ENCODE results near the gene IL1RAP. TPM values are rescaled to one million over a fixed set of nuclear protein-coding genes. Genes with fewer than 3 reads are reported as not detected.
A peak's percentile ranks its signal among the peaks of the same experiment; 100 is the strongest.
"Not testable (repeated sequence)": the region's sequence is repeated elsewhere in the genome, so short reads cannot be mapped to it uniquely, and the experiment has no call there.

The IL1RAP gene, protein sequence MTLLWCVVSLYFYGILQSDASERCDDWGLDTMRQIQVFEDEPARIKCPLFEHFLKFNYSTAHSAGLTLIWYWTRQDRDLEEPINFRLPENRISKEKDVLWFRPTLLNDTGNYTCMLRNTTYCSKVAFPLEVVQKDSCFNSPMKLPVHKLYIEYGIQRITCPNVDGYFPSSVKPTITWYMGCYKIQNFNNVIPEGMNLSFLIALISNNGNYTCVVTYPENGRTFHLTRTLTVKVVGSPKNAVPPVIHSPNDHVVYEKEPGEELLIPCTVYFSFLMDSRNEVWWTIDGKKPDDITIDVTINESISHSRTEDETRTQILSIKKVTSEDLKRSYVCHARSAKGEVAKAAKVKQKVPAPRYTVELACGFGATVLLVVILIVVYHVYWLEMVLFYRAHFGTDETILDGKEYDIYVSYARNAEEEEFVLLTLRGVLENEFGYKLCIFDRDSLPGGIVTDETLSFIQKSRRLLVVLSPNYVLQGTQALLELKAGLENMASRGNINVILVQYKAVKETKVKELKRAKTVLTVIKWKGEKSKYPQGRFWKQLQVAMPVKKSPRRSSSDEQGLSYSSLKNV
- 32.0 TPM for total RNA-seq

DNA sequence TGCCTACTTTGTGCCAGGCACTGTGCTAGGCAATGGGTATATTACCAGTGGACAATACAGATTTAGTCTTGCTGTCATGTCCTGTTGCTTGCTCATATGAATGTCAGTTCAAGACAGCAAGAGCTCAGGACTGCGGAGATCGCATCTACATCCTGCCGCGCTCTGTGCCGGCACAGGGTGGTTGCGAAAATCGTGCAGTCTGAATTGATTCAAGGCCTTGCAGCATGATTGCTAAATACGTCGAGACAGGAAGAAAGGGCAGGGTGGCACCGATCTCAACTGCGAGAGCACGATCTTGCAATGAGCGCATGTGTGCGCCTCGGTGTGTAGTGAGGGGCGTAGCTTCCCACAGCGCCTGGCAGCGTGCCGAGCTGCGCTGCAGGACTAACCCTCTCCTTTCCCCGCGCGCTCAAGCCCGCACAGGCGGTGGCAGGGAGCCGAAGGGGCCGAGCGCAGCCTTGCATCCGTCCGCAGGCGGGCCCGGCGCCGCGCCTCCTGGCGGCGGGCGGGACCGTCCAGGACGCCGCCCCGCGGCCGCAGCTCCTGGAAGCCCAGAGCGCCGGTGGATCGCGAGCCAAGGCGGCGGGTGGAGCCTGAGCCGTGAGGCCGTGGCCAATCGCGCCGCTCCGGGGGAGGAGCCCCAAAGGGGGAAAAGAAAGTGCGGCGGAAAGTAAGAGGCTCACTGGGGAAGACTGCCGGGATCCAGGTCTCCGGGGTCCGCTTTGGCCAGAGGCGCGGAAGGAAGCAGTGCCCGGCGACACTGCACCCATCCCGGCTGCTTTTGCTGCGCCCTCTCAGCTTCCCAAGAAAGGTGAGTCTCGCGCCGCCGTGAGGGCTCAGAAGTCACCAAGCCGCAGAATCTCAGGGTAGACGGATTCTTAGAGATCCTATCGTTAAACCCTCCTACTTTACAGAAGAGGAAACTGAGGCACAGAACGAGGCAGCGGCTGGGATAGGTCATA, at the start of gene IL1RAP:
TSS of gene IL1RAP (plus strand) at position 677 of the 962 bp plus-strand sequence. CDS start 50,205 bp downstream, outside the sequence.
- DNase-seq (ENCODE audit: low spot score), result peak; percentile 92

DNA sequence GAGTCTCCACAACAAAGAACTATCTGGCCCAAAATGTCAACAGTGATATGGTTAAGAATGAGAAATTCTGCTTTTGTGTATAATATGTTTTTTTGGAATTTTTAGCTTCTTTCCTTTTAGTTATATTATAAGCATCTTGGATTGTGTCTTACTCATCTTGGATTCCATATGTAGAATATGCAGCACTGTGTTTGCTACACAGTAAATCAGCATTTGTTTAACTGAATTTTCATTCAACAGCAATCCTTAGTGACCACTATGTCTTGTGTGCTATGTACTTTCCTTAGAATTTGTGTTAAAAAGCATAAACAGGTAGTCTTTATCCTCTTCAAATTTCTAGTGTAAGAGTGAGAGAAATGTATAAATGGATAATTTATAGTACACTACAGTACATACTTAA, 46.0 kb upstream of the IL1RAP start:
- DNase-seq (ENCODE audit: low spot score), result no peak

DNA sequence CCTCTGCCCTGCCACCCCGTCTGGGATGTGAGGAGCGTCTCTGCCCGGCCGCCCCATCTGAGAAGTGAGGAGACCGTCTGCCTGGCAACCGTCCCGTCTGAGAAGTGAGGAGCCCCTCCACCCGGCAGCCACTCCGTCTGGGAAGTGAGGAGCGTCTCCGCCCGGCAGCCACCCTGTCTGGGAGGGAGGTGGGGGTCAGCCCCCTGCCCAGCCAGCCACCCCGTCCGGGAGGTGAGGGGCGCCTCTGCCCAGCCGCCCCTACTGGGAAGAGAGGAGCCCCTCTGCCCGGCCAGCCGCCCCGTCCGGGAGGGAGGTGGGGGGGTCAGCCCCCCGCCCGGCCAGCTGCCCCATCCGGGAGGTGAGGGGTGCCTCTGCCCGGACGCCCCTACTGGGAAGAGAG, 40.6 kb upstream of the IL1RAP start:
- not testable (repeated sequence) for DNase-seq (ENCODE audit: low spot score)

DNA sequence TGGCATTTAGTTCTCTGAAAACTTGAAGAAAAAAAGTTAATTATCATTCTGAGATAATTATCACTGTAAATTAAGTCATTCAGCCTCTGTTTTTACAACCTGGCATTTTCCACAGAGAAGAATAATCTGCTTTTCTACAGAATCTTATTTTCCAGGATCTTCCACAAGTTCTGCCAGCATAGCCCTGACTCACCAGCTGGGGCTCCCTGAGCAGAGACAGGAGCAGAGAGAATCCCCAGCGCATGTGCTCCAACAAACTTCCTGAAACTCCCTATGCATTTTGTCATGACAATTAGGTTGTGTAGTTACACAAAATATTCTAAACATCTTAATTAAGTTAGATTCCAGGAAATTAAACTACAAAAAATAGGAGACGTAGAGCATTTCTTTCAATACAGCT, 32.1 kb upstream of the IL1RAP start:
- DNase-seq (ENCODE audit: low spot score), result no peak

DNA sequence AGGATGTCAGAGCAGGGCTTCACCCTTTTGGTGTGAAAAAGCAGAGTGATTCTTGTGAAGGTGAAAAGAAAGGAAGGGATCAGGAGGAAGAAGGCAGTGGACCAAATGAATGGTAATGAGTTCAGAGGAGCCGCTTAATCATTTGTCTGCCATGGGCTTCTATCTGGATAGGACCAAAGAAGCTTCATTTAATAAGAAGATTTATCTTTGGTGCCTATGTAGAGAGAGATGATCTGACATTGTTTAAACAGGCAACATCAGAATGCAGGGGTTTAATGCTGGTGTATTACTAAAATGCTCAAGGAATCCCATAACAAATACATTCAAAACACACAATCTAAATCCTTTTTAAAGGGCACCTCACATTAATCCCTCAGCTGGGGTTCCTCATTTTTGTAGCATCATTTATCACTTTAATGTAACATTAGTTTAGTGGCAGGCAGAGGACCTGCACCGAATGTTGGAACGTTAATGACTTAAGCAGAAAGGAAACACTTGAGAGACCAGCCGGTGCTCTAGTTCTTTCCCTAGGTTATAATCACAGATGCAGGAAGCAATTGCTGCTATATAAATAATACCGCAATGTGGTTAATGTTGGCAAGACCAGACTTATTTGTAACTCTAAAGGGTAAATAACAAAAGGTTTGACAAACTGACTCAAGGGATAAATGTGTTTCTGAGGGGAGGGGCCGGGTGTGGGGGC, 27.9 kb upstream of the IL1RAP start:
- no peak for DNase-seq (ENCODE audit: low spot score)

DNA sequence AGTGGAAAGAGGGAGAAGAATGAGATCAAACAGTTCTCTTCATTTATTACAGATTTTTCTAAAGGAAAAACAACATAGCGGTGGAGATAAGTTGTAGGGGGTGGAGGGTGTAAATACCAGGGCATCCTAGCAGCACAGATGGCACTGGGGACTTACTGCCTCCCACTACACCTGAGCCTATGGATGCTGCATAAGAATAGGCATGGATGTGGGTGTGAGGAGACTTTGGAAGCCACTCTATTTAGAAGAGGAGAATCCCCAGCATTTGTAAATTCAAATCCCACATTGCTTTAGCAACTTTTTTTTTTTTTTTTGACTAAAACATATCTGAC, 27.4 kb upstream of the IL1RAP start:
- DNase-seq (ENCODE audit: low spot score), result no peak

DNA sequence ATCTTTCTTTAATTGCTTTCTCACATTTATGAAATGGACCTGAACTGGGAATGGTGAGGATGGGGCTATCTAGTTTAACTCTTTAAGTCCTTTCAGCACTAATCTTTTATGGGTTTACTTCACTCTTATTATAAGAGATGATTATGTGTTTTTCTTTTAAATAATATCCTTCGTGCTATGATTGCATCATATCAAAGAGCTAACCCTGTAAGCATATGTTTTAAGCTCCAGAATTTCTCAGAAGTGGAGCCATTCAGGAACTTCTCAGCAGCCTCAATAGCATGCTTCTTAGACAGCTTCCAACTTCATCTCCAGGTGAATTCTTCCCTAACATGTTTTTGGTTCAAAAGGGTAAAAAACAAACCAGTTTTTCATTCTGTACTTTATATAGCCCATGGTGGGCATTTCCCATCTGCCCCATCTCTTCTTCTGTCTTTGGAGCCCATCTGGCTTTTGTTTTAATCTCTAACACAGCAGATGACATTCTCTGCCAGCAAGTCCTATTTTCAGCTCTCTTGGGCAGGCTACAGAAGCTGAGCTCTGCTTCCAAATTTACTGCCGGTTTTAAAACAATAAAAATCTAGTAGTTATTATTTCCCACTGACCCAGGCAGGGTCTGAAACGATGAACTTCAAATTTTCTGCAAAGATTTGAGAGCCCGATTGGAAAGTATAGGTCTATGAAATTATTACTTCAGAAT, 26.8 kb upstream of the IL1RAP start:
- no peak for DNase-seq (ENCODE audit: low spot score)

DNA sequence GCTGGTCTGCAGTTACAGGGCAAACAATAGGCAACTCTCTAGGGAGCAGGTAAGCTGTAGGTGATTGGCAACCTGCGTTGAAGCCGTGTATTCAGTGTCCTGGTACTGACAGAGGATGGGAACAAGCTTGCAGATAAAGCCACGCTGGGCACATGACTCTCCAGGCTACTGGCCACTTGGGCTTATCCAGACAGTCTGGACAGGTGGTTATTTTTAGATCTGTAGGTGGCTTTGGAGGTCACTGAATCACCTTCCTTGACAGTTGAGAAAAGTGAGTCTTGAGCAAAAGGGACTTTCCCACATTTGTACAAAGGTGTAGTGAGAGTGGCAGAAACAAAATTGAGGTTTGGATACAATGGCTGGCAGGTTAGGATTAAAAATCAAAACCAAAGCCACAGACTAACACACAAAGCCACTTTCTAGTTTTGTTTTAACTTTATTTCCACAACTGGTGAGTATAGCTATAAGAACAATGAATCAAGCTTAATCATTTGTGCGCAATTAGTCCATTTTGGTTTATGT, 22.3 kb upstream of the IL1RAP start:
- DNase-seq (ENCODE audit: low spot score), result no peak

DNA sequence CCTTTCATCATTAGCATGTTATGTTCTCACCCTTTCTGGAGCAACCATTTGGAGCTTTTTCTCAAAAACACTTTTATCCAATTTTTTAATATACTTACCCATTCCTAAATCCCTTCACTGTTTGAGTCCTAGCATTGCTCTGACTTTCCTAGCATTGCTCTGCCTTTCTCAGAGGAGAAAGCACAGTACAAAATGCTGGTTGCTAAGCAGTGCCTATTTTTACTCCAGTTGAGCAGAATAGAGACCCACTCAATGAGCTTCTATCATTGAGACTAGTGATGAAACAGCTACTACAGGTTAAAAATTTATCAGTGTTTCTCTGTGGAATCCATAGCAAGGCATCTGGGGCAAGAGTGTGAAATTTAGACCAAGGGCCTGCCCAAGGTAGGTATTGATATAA, 21.8 kb upstream of the IL1RAP start:
- no peak for DNase-seq (ENCODE audit: low spot score)

DNA sequence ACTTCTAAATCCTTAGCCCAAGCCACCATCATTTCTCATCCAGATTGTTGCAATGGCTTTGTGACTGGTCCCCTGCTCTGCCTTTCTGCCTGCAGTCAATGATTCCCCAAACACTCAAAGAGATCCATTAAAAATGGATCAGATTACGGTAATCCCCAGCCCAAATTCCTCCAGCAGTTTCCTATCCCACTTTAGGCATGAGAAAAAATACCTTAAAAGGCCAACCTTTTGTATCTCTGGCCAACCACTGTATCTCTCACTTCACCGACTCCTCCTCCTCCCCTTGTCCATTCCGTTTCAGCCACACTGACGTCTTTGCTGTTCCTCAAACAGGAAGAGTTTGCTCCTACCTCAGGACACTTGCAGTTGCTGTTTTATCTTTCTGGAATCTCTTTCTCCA, 20.9 kb upstream of the IL1RAP start:
- DNase-seq (ENCODE audit: low spot score), result no peak

DNA sequence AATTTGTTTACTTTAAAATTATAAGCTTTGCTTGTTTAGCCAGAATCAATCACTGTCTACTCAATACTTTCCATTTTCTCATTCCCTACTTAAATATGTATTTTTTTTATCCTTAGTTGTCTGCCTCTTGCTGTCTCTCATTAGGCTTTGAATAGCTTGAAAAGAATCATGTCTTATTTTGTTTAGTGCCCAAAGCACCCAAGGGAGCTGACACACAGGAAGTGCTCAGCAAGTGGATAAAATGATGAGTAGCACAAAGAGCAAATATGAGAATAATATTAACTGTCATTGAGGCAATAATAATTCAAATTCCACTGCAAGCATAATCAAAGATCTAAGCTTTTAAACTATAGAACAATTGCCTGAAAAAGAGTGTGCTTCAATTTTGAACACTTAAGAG, 19.0 kb upstream of the IL1RAP start:
- no peak for DNase-seq (ENCODE audit: low spot score)

DNA sequence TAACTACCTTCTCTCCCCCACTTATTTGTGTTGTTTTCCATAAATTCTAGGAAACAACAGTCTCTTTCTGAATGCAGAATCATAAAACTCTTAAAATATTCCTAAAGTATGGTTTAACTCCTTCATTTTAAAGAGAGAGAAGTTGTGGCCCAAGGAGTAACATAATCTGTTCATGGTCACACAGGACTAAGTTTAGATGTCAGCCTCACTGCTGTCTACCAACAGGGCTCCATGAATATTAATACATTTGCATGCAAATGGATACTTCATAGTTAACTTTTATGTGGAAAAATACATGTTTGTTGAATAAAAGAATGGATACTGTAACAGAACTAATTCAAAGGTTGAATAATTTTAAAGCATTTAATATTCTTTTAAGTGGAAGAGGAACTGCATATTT, 18.5 kb upstream of the IL1RAP start:
- no peak for DNase-seq (ENCODE audit: low spot score)

DNA sequence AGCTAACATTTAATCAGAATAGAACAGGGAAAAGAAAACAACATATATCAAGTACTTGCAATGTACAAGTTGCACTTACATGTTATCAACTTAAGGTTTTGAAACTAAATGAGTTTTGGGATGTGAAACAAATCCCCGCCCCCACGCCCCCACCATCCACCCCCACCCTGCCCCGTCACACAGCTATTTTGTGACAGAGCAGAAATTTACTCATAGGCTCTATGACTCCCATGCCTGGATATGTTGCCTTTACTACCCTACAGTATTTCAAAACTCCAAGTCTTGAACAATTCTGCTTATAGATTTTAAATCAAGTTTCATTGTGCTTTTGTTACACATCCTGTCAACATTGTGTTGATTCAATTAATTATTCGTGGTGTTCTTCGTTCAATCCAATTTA, 18.1 kb upstream of the IL1RAP start:
- no peak for DNase-seq (ENCODE audit: low spot score)

DNA sequence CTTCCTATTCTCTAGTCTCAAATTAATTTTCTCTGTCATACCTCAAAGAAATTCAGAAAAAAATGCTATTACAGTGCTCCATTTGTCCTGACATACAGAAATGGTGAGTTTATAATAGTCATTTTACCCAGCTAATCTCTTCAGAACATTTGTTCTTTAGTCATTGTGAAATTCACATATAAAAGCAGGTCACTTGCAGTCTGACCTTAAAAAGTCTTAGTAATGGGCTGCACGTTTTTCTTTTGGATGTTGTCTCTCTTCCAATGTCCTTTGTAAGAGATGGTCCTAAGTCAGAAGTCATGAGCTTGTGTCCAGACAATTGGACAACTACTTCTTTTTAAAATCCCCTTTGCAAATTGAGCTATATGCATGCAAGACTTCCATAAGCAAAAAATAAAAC, 17.0 kb upstream of the IL1RAP start:
- no peak for DNase-seq (ENCODE audit: low spot score)

DNA sequence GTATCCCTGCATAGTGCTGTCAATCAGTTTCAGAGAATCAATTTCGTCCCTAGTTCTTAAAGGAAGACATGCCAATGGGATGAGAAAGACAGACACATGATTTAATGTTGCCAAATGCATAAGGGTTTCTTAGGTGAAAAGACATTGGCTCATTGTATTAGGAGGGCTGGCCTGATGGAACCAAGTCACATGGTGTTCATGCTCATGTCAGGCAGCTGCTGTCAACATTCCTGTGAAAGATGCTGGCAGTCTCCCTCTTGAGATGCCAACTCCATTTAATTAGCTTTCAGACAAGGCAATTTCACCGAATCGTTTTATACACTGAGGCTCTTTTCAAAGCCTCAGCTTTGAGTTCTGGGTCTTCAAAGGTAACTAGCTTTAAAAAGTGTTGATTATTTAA, 16.1 kb upstream of the IL1RAP start:
- no peak for DNase-seq (ENCODE audit: low spot score)

DNA sequence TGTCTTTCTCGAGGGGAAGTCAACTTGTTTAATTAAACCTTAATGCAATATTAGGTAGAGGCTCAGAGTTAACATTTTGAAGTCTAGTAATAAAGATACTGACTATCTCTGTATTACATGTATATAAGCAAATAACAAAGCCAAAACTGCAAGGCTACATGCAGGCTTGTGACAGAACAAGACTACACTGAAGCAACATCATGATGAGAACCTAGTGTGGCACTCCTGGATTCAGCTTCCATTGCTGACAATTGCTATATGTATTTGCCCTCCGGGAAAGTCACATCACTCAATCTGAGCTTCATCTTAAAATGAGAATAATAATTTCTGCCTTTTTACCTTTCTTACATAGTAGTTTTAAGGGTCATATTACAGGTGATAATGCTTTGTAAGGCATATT, 15.6 kb upstream of the IL1RAP start:
- no peak for DNase-seq (ENCODE audit: low spot score)

DNA sequence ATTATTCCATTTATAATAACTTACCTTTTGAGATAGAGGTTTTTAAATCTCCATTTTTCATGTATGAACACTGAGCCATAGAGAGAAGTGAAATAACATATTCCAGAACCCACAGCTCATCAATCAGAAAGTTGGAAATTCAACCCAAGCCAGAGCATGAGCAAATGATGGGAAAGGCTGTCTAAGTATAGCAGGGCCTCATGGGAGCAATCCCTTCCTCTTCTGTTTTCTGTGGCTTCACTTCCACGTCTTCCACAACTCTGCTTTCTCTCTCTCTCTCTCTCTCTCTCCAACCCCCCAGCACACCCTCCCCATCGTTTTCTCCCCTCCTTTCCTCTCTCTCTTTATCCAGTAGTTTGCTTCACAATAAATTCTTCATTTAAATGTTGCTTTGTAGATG, 14.8 kb upstream of the IL1RAP start:
- no peak for DNase-seq (ENCODE audit: low spot score)

DNA sequence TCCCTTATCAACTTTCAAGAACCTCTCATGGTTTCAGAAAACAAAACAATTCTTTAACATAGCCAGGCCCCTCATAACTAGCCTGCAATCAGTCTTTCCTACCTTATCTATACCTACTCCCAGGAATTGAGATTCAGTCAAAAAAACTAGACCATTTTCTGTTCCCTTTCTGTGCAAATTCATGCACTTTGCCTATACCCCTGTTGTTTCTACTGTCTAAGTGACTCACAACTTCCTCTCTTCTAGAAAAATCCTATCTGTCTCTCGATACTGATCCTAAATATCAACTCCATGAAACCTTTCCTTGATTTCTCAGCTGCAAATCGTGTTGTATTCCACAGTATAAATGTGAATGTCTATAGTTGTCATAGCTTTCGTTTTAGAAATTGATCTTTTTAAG, 10.9 kb upstream of the IL1RAP start:
- DNase-seq (ENCODE audit: low spot score), result no peak

DNA sequence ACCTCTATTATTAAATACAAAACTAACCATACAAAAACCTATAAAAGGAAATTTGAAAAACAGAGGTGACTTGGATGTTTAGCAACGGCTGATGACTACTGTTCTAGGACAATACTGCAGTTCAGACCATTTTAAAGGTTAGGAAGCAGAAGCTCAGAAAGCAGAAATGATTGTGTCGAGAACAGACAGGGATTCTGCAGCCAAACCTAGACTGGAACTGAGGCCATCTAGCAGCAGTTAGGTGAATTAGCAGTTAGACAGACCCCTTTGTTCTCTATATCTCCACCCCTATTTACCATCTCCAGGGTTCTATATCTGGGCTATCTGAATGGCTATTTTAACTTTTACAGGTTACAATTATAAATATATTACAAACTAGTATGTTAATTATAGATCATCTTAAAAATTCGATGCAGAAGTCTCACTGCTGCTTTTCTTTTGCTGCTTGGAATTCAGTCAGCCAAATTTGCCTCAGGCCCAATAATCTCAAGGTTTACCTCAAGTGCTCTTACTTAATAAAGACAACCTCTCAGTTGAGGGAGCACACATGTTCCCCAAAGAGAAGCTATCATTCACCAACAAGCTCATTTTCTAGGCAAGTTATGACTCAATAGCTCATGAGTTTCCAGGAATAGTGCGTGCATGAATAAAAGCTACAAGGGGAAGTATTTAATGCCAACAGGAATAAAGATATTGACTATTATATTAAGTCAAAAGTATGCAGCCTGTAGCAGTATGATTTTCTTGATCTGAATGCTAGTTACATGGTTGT, 9.3 kb upstream of the IL1RAP start:
- DNase-seq (ENCODE audit: low spot score), result no peak

DNA sequence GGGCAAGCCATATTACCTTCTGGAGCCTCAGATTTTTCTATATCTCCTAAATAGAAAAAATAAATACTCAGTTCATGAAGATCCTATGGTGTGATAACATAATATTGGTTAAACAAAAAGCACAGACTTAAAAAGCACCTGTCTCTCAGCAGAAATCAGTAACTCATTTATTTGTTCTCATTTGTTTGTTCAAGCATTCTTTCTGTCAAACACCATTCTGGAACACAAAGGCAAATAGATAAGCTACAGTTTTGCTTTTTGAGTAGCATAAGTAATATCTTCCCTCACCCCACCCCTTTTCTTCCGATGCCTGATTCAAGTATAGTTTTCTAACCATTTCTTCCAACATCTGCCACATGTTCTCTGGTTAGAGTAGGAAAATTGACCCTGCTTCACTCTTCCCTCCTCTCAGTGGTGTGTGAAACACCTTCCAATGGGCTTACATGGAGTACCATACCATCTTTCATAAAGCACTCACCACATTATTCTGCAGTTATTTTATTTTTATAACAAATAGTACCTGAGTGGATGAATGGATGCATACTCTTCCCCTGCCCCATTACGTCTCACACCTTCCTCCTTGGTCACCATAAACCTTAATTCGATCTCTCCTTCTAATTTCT, 8.4 kb upstream of the IL1RAP start:
- DNase-seq (ENCODE audit: low spot score), result no peak
